ENCODE data around the gene SPEF2. TPM values are rescaled to one million over a fixed set of nuclear protein-coding genes. Genes with fewer than 3 reads are reported as not detected.

Gene SPEF2
- total RNA-seq, 1 experiment from 2014 or later, result 0.15 TPM

DNA sequence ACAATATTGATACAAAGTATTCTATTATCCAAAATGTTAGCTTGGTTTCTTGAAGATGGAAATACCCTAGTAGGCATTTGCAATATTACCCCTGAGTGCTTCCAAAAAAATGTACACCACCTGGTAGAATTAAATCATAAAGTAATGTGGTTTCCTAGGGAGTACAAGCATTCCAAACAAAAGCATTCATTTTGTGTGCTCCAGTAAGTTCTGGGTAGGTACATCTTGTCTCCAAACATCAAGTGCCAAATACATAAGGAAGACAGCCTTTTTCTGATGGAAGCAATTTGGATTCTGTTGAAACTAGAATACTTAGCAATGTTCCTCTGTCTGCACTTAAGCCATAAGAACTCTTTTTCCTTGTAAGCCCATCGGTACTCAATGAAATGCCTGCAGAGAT lies 165.9 kb downstream of the SPEF2 start (continued):
- TF ChIP-seq, protein P1, sequence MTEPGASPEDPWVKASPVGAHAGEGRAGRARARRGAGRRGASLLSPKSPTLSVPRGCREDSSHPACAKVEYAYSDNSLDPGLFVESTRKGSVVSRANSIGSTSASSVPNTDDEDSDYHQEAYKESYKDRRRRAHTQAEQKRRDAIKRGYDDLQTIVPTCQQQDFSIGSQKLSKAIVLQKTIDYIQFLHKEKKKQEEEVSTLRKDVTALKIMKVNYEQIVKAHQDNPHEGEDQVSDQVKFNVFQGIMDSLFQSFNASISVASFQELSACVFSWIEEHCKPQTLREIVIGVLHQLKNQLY (CRISPR knock-in tag; IDR thresholded peaks at IDR 0.05), result no peak
- TF ChIP-seq ZNF317 (CRISPR knock-in tag; IDR thresholded peaks at IDR 0.05; ENCODE audit: borderline replicate concordance, low read depth), result no peak
- TF ChIP-seq EMX1 (CRISPR knock-in tag; IDR thresholded peaks at IDR 0.05), result no peak
- TF ChIP-seq, protein P2, sequence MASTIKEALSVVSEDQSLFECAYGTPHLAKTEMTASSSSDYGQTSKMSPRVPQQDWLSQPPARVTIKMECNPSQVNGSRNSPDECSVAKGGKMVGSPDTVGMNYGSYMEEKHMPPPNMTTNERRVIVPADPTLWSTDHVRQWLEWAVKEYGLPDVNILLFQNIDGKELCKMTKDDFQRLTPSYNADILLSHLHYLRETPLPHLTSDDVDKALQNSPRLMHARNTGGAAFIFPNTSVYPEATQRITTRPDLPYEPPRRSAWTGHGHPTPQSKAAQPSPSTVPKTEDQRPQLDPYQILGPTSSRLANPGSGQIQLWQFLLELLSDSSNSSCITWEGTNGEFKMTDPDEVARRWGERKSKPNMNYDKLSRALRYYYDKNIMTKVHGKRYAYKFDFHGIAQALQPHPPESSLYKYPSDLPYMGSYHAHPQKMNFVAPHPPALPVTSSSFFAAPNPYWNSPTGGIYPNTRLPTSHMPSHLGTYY (CRISPR knock-in tag; IDR thresholded peaks at IDR 0.05), result no peak
- no peak for TF ChIP-seq HMGA2 (CRISPR knock-in tag; IDR thresholded peaks at IDR 0.05)
- TF ChIP-seq ATF1 (CRISPR knock-in tag; IDR thresholded peaks at IDR 0.05), result no peak
- TF ChIP-seq TEAD1 (CRISPR knock-in tag; IDR thresholded peaks at IDR 0.05), result no peak
- no peak for TF ChIP-seq KAT7 (CRISPR knock-in tag; IDR thresholded peaks at IDR 0.05; ENCODE audit: borderline replicate concordance)

DNA sequence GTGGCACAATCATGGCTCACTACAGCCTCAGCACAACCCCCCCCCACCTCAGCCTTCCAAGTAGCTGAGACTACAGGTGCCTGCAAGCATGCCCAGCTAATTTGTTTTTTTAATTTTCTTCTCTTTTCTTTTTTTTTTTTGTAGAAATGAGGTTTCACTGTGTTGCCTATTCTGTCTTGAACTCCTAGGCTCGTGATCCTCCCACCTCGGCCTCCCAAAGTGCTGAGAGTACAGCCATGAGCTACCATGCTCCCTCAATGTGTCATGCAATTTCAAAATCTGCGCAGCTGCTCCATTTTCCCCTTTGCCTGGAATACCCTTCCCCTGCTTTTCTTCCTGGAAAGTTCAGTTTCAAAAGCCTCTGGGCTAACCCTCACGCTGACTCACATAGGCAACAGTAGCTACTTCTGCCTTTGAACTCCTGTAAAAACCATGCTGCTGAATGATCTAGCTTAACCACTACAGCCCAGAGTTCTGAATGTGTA lies 168.0 kb downstream of the SPEF2 start:
- ChIA-PET CTCF (interaction anchor here (1.3 kb wide), 1 partner anchor 141 kb away, joined by 3 read pairs; no protein-coding TSS in a partner anchor), POLR2A (interaction anchor here (0.7 to 0.8 kb wide), 2 partner anchors 9 to 2000 kb away, joined by 4 to 6 read pairs; no protein-coding TSS in a partner anchor)
- Mint-ChIP-seq H3K27ac (no peak overlapping the region), H3K36me3 (no peaks in the 10 kb centered on the region), H3K9me3 (no peaks in the 10 kb centered on the region), H3K27me3 (ENCODE audit: low read depth) (peaks cover 4% of the 10 kb centered on the region), H3K4me3 (no peak overlapping the region), H3K4me1 (no peaks in the 10 kb centered on the region)
- TF ChIP-seq CREM (CRISPR knock-in tag; IDR thresholded peaks at IDR 0.05) (no peak), NR1H2 (CRISPR knock-in tag; IDR thresholded peaks at IDR 0.05) (no peak), GTF2I (CRISPR knock-in tag; conservative IDR thresholded peaks at IDR 0.05) (no peak), MXD4 (CRISPR knock-in tag; IDR thresholded peaks at IDR 0.05; ENCODE audit: borderline replicate concordance) (no peak), FOXJ3 (CRISPR knock-in tag; IDR thresholded peaks at IDR 0.05; ENCODE audit: borderline replicate concordance) (no peak), GABPB1 (CRISPR knock-in tag; IDR thresholded peaks at IDR 0.05) (no peak), MYBL2 (CRISPR knock-in tag; IDR thresholded peaks at IDR 0.05) (no peak), EMX1 (CRISPR knock-in tag; IDR thresholded peaks at IDR 0.05) (no peak), NFATC4 (CRISPR knock-in tag; IDR thresholded peaks at IDR 0.05) (no peak)
- TF ChIP-seq, protein P3, sequence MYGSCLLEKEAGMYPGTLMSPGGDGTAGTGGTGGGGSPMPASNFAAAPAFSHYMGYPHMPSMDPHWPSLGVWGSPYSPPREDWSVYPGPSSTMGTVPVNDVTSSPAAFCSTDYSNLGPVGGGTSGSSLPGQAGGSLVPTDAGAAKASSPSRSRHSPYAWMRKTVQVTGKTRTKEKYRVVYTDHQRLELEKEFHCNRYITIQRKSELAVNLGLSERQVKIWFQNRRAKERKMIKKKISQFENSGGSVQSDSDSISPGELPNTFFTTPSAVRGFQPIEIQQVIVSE (CRISPR knock-in tag; IDR thresholded peaks at IDR 0.05; ENCODE audit: borderline replicate concordance), result no peak
- TF ChIP-seq, protein P4, sequence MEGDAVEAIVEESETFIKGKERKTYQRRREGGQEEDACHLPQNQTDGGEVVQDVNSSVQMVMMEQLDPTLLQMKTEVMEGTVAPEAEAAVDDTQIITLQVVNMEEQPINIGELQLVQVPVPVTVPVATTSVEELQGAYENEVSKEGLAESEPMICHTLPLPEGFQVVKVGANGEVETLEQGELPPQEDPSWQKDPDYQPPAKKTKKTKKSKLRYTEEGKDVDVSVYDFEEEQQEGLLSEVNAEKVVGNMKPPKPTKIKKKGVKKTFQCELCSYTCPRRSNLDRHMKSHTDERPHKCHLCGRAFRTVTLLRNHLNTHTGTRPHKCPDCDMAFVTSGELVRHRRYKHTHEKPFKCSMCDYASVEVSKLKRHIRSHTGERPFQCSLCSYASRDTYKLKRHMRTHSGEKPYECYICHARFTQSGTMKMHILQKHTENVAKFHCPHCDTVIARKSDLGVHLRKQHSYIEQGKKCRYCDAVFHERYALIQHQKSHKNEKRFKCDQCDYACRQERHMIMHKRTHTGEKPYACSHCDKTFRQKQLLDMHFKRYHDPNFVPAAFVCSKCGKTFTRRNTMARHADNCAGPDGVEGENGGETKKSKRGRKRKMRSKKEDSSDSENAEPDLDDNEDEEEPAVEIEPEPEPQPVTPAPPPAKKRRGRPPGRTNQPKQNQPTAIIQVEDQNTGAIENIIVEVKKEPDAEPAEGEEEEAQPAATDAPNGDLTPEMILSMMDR (IDR thresholded peaks at IDR 0.05), result no peak
- TF ChIP-seq, protein P5, sequence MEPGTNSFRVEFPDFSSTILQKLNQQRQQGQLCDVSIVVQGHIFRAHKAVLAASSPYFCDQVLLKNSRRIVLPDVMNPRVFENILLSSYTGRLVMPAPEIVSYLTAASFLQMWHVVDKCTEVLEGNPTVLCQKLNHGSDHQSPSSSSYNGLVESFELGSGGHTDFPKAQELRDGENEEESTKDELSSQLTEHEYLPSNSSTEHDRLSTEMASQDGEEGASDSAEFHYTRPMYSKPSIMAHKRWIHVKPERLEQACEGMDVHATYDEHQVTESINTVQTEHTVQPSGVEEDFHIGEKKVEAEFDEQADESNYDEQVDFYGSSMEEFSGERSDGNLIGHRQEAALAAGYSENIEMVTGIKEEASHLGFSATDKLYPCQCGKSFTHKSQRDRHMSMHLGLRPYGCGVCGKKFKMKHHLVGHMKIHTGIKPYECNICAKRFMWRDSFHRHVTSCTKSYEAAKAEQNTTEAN (CRISPR knock-in tag; IDR thresholded peaks at IDR 0.05), result no peak
- TF ChIP-seq, protein P6, sequence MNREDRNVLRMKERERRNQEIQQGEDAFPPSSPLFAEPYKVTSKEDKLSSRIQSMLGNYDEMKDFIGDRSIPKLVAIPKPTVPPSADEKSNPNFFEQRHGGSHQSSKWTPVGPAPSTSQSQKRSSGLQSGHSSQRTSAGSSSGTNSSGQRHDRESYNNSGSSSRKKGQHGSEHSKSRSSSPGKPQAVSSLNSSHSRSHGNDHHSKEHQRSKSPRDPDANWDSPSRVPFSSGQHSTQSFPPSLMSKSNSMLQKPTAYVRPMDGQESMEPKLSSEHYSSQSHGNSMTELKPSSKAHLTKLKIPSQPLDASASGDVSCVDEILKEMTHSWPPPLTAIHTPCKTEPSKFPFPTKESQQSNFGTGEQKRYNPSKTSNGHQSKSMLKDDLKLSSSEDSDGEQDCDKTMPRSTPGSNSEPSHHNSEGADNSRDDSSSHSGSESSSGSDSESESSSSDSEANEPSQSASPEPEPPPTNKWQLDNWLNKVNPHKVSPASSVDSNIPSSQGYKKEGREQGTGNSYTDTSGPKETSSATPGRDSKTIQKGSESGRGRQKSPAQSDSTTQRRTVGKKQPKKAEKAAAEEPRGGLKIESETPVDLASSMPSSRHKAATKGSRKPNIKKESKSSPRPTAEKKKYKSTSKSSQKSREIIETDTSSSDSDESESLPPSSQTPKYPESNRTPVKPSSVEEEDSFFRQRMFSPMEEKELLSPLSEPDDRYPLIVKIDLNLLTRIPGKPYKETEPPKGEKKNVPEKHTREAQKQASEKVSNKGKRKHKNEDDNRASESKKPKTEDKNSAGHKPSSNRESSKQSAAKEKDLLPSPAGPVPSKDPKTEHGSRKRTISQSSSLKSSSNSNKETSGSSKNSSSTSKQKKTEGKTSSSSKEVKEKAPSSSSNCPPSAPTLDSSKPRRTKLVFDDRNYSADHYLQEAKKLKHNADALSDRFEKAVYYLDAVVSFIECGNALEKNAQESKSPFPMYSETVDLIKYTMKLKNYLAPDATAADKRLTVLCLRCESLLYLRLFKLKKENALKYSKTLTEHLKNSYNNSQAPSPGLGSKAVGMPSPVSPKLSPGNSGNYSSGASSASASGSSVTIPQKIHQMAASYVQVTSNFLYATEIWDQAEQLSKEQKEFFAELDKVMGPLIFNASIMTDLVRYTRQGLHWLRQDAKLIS (CRISPR knock-in tag; IDR thresholded peaks at IDR 0.05; ENCODE audit: borderline replicate concordance), result no peak
- DNase-seq (ENCODE audit: low spot score), result no peak
- no peak for ATAC-seq
